ENCODE measurements around the gene RAB33A. TPM values are rescaled to one million over a fixed set of nuclear protein-coding genes. Genes with fewer than 3 reads are reported as not detected.

RAB33A gene
- total RNA-seq, result 1.2 and 15.2 TPM in 2 replicates

GRCh38 chrX:130171446-130172126 lies at the start of gene RAB33A:
Gene RAB33A, plus strand, starts transcription at chrX:130171962. Its CDS starts 101 bp downstream, at chrX:130172063.

GRCh38 chrX:130165703-130166502 lies 5.9 kb upstream of the RAB33A start, which contains the start of gene AIFM1:
Gene AIFM1, minus strand, starts transcription at chrX:130165841. Its CDS starts 185 bp downstream, at chrX:130165656.

Other genes with a start within 250 kb of the RAB33A start
- gene BCORL1, start 189.3 kb upstream of the RAB33A start, total RNA-seq, result 1.3 and 1.4 TPM in 2 replicates
- gene ELF4, start 61.5 kb upstream of the RAB33A start, total RNA-seq, result 5.4 and 7.9 TPM in 2 replicates
- gene AIFM1, start 6.1 kb upstream of the RAB33A start, total RNA-seq, result 14.9 and 28.0 TPM in 2 replicates
- 1.7 and 2.9 TPM in 2 replicates for gene ZNF280C, start 96.9 kb downstream of the RAB33A start, total RNA-seq
- gene SLC25A14, start 168.0 kb downstream of the RAB33A start, total RNA-seq, result 12.4 and 13.8 TPM in 2 replicates
- gene GPR119, start 213.7 kb downstream of the RAB33A start, total RNA-seq, result not detected in 2 replicates
- 17.1 and 17.5 TPM in 2 replicates for gene RBMX2, start 230.0 kb downstream of the RAB33A start, total RNA-seq